ENCODE measurements around the gene FNBP1. TPM values are rescaled to one million over a fixed set of nuclear protein-coding genes. Genes with fewer than 3 reads are reported as not detected.

FNBP1 gene
- total RNA-seq, 1 experiment from 2014 or later, result 30.8 TPM

GRCh38 chr9:129885670-129886106, 157.3 kb downstream of the FNBP1 start:
- peaks cover 3% of the 10 kb centered on the region; the same call in 1 of the 2 replicates for H3K36me3 ChIP-seq (ENCODE audit: low read depth, low read length)
- peak overlapping the region; percentile 57 for H3K4me3 ChIP-seq (ENCODE audit: low read length)
- no peaks in the 10 kb centered on the region for H3K27me3 ChIP-seq (ENCODE audit: low read length)
- no peaks in the 10 kb centered on the region for H3K9me3 ChIP-seq (ENCODE audit: low read length)
- H3K9ac ChIP-seq (ENCODE audit: low read length), result peak overlapping the region; percentile 26; the same call in 1 of the 2 replicates
- H3K4me1 ChIP-seq (ENCODE audit: insufficient read depth, low read length), result peaks cover 24% of the 10 kb centered on the region
- H3K4me2 ChIP-seq (ENCODE audit: low read length), result peak overlapping the region; percentile 76
- BruUV-seq (replicated peaks), result no TSS peak
- 0 out of 2 replicates have a peak overlapping the region, but pooled peaks have one; percentile 26 for H3K27ac ChIP-seq (ENCODE audit: low read length)
- intact Hi-C loops (cut with micrococcal nuclease), result loop anchor here (1.0 to 5.0 kb wide), 3 partner anchors 47 to 213 kb away; partner anchors contain the start of gene FNBP1
- ChIA-PET POLR2A (ENCODE audit: unreplicated experiment) (interaction anchor here (1.0 kb wide), 1 partner anchor 170 kb away, joined by 5 read pairs; no protein-coding TSS in a partner anchor), CTCF (interaction anchor here (0.6 kb wide), 1 partner anchor 261 kb away, joined by 3 read pairs; no protein-coding TSS in a partner anchor)
- H4K20me1 ChIP-seq (ENCODE audit: low read length), result no peaks in the 10 kb centered on the region
- DNase-seq (peak; percentile 91), ATAC-seq (peak; percentile 80)
- no peaks in the 10 kb centered on the region for H3K79me2 ChIP-seq (ENCODE audit: low read length)
- peak overlapping the region; percentile 77 for H2AFZ ChIP-seq (ENCODE audit: low read length)
- peak; percentile 71 for TF ChIP-seq CTCF (conservative IDR thresholded peaks at IDR 0.05; ENCODE audit: low read depth, low read length)
- TF ChIP-seq EZH2 (IDR thresholded peaks at IDR 0.05; ENCODE audit: low read length, unreplicated experiment), result no peak
- H3F3A ChIP-seq (ENCODE audit: low read length, unreplicated experiment), result no peaks in the 10 kb centered on the region
- H3K9me2 ChIP-seq (replicated peaks; ENCODE audit: low read length), result no peaks in the 10 kb centered on the region

GRCh38 chr9:129885018-129885669, 157.8 kb downstream of the FNBP1 start:
- peak overlapping the region; percentile 76 for H3K4me2 ChIP-seq (ENCODE audit: low read length)
- BruUV-seq (replicated peaks), result TSS peak; percentile 39
- H3K9me2 ChIP-seq (replicated peaks; ENCODE audit: low read length), result no peaks in the 10 kb centered on the region
- TF ChIP-seq CTCF (conservative IDR thresholded peaks at IDR 0.05; ENCODE audit: low read depth, low read length), result peak; percentile 42
- TF ChIP-seq EZH2phosphoT487 (IDR thresholded peaks at IDR 0.05; ENCODE audit: borderline replicate concordance, low read length), result no peak
- no peaks in the 10 kb centered on the region for H3K79me2 ChIP-seq (ENCODE audit: low read length)
- DNase-seq, result peak; percentile 48
- peak overlapping the region; percentile 77 for H2AFZ ChIP-seq (ENCODE audit: low read length)
- H3F3A ChIP-seq (ENCODE audit: low read length, unreplicated experiment), result no peaks in the 10 kb centered on the region
- no peaks in the 10 kb centered on the region for H3K27me3 ChIP-seq (ENCODE audit: low read length)
- H3K4me3 ChIP-seq (ENCODE audit: low read length), result peak overlapping the region; percentile 57
- no peak overlapping the region for H3K27ac ChIP-seq (ENCODE audit: low read length)
- no peaks in the 10 kb centered on the region for H3K9me3 ChIP-seq (ENCODE audit: low read length)
- H3K9ac ChIP-seq (ENCODE audit: low read length), result peak overlapping the region; percentile 26
- ChIA-PET POLR2A (ENCODE audit: unreplicated experiment) (interaction anchor here (1.0 kb wide), 1 partner anchor 171 kb away, joined by 5 read pairs; no protein-coding TSS in a partner anchor), CTCF (interaction anchor here (0.6 kb wide), 1 partner anchor 262 kb away, joined by 3 read pairs; no protein-coding TSS in a partner anchor)
- H3K36me3 ChIP-seq (ENCODE audit: low read depth, low read length), result peaks cover 3% of the 10 kb centered on the region; the same call in 1 of the 2 replicates
- H4K20me1 ChIP-seq (ENCODE audit: low read length), result no peaks in the 10 kb centered on the region
- intact Hi-C loops (cut with micrococcal nuclease), result loop anchor here (1.0 to 5.0 kb wide), 3 partner anchors 47 to 214 kb away; partner anchors contain the start of gene FNBP1
- ATAC-seq, result peak; percentile 75
- H3K4me1 ChIP-seq (ENCODE audit: insufficient read depth, low read length), result peaks cover 24% of the 10 kb centered on the region
